HG02938 (cell line): Measurements from ENCODE around the gene SH3TC2.
A peak's percentile ranks its signal among the peaks of the same experiment; 100 is the strongest.

Experiments
- ATAC-seq: cut with Tn5 transposase; IDR thresholded peaks from one replicate; pipeline ENCODE4 v1.9.1; 2021; ENCODE audit warnings: mild to moderate bottlenecking, moderate library complexity; ENCODE audit not compliant: unreplicated experiment

The SH3TC2 gene

GRCh38 chr5:148974642-148975327 is 88.1 kb downstream of the SH3TC2 start:
- ATAC-seq = no peak

GRCh38 chr5:148973455-148973854 is 89.4 kb downstream of the SH3TC2 start:
- no peak for ATAC-seq

GRCh38 chr5:148972974-148973374 is 89.9 kb downstream of the SH3TC2 start:
- ATAC-seq = no peak

- no peak for ATAC-seq
These were observed 90.5 kb downstream of the SH3TC2 start for GRCh38 chr5:148972396-148972795.

- ATAC-seq = no peak
These were observed 92.0 kb downstream of the SH3TC2 start for GRCh38 chr5:148970876-148971275.

GRCh38 chr5:148970228-148970627 is 92.6 kb downstream of the SH3TC2 start:
- no peak for ATAC-seq

- no peak for ATAC-seq
These were observed 93.6 kb downstream of the SH3TC2 start for GRCh38 chr5:148969291-148969690.

- no peak for ATAC-seq
These were observed 94.6 kb downstream of the SH3TC2 start for GRCh38 chr5:148968311-148968710.

GRCh38 chr5:148967783-148968182 is 95.1 kb downstream of the SH3TC2 start:
- ATAC-seq = no peak

GRCh38 chr5:148966938-148967337 is 95.9 kb downstream of the SH3TC2 start:
- no peak for ATAC-seq

GRCh38 chr5:148966348-148966747 is 96.5 kb downstream of the SH3TC2 start:
- ATAC-seq = no peak

GRCh38 chr5:148965511-148966265 is 97.2 kb downstream of the SH3TC2 start:
- ATAC-seq = no peak

- ATAC-seq = no peak
These were observed 99.2 kb downstream of the SH3TC2 start for GRCh38 chr5:148963664-148964063.

- ATAC-seq = no peak
These were observed 100.0 kb downstream of the SH3TC2 start for GRCh38 chr5:148962761-148963324.

GRCh38 chr5:148962200-148962550 is 100.7 kb downstream of the SH3TC2 start:
- no peak for ATAC-seq

- no peak for ATAC-seq
These were observed 101.3 kb downstream of the SH3TC2 start for GRCh38 chr5:148961261-148962199.

- no peak for ATAC-seq
These were observed 102.6 kb downstream of the SH3TC2 start for GRCh38 chr5:148960070-148960769.

- peak; percentile 67 for ATAC-seq
These were observed 105.2 kb downstream of the SH3TC2 start for GRCh38 chr5:148957591-148958202.

- ATAC-seq = no peak
These were observed 106.1 kb downstream of the SH3TC2 start for GRCh38 chr5:148956477-148957385.
